OCI-LY7 (cell line): ENCODE results near the gene FANCL. TPM values are rescaled to one million over a fixed set of nuclear protein-coding genes. Genes with fewer than 3 reads are reported as not detected.

Experiments
- Bru-seq: library from RNA; stranded (reverse); fragments of 400-500 nt; gene quantifications from one replicate; lab custom pipeline; 2021; lab: Mats Ljungman, UMichigan
- BruChase-seq, 2 experiments: library from RNA; stranded (reverse); fragments of 400-500 nt; gene quantifications; one replicate each; lab custom pipeline; 2021; lab: Mats Ljungman, UMichigan
- BruUV-seq: library from RNA; stranded (reverse); fragments of 400-500 nt; replicated peaks from 2 replicates; lab custom pipeline; 2021; lab: Mats Ljungman, UMichigan
- CTCF ChIA-PET: fragments of 300-600 bp; sonication (Branson Sonifier 250); formaldehyde crosslinking; loops from one replicate; lab custom pipeline; 2022; ENCODE audit warnings: antibody characterized with exemption; ENCODE audit not compliant: unreplicated experiment; lab: Charles Lee
- POLR2A ChIA-PET: fragments of 300-600 bp; sonication (Branson Sonifier 250); formaldehyde crosslinking; loops from one replicate; lab custom pipeline; 2022; ENCODE audit warnings: antibody characterized with exemption; lab: Charles Lee
- DNase-seq: peaks from one replicate; pipeline ENCODE4 v3.0.0-alpha.2; 2015; ENCODE audit warnings: low spot score
- H2AFZ ChIP-seq: fragments of 200-600 bp; sonication (generic), shearing (Covaris generic); 2 replicates; pipeline ENCODE4 v1.6.1; 2014; ENCODE audit warnings: mild to moderate bottlenecking, antibody characterized with exemption, low read length, moderate library complexity
- H3K27ac ChIP-seq: fragments of 200-600 bp; sonication (generic); 2 replicates; pipeline ENCODE4 v1.5.1; 2014; ENCODE audit warnings: mixed run types, low read depth, mild to moderate bottlenecking, moderate library complexity, low read length, inconsistent platforms; ENCODE audit not compliant: poor library complexity, severe bottlenecking
- H3K36me3 ChIP-seq: fragments of 200-600 bp; sonication (generic); 2 replicates; pipeline ENCODE4 v1.6.1; 2014; ENCODE audit warnings: mild to moderate bottlenecking, antibody characterized with exemption, low read length, moderate library complexity, mixed read lengths; ENCODE audit not compliant: insufficient read depth
- H3K4me1 ChIP-seq: fragments of 200-600 bp; sonication (generic); 2 replicates; pipeline ENCODE4 v1.5.1; 2014; ENCODE audit warnings: mild to moderate bottlenecking, low read length; ENCODE audit not compliant: insufficient read depth, poor library complexity, severe bottlenecking
- H3K4me2 ChIP-seq: fragments of 200-600 bp; sonication (generic); 2 replicates; pipeline ENCODE4 v1.6.1; 2014; ENCODE audit warnings: mild to moderate bottlenecking, low read length
- H3K4me3 ChIP-seq: fragments of 200-600 bp; sonication (generic); 2 replicates; pipeline ENCODE4 v1.5.1; 2014; ENCODE audit warnings: mild to moderate bottlenecking, low read depth, low read length; ENCODE audit not compliant: poor library complexity, severe bottlenecking
- H3K79me2 ChIP-seq: fragments of 200-600 bp; sonication (generic); 2 replicates; pipeline ENCODE4 v1.6.1; 2016; ENCODE audit warnings: low read depth, mild to moderate bottlenecking, low read length, moderate library complexity, mixed read lengths; ENCODE audit not compliant: insufficient read depth
- H3K9me2 ChIP-seq: fragments of 200-600 bp; sonication (generic); 2 replicates; pipeline ENCODE4 v1.6.1; 2016; ENCODE audit warnings: mild to moderate bottlenecking, low read length, mixed read lengths; ENCODE audit not compliant: insufficient read depth
- H3K9me3 ChIP-seq: fragments of 200-600 bp; sonication (generic); 2 replicates; pipeline ENCODE4 v1.6.1; 2014; ENCODE audit warnings: mild to moderate bottlenecking, mixed run types, low read length, mixed read lengths
- H4K20me1 ChIP-seq: fragments of 200-600 bp; sonication (generic); 2 replicates; pipeline ENCODE4 v1.6.1; 2014; ENCODE audit warnings: mild to moderate bottlenecking, antibody characterized with exemption, low read length, moderate library complexity, mixed read lengths; ENCODE audit not compliant: insufficient read depth
- CTCF ChIP-seq: fragments of 200-600 bp; sonication (generic); conservative IDR thresholded peaks from 2 replicates; pipeline ENCODE4 v1.5.1; 2014; ENCODE audit warnings: mild to moderate bottlenecking, antibody characterized with exemption, low read length, moderate library complexity, mixed read lengths
- EZH2phosphoT487 ChIP-seq: fragments of 200-600 bp; sonication (generic); IDR thresholded peaks from 2 replicates; pipeline ENCODE4 v1.6.1; 2018; ENCODE audit warnings: low read depth, borderline replicate concordance, mild to moderate bottlenecking, mixed run types, antibody characterized with exemption, low read length, moderate library complexity, mixed read lengths
- intact Hi-C: fragments of 100-400 bp; cut with micrococcal nuclease; formaldehyde crosslinking; loops from one replicate; pipeline ENCODE4 v1.10.0; 2022; ENCODE audit not compliant: unreplicated experiment
- long read RNA-seq: library from polyadenylated mRNA; stranded (forward); transcript quantifications from one replicate; pipeline ENCODE4 v2.0.0, GENCODE V29; 2022
- total RNA-seq, 2 experiments: library from RNA; depleted of rRNA in 1 of 2; stranded (reverse); fragments of >200 nt in 1 of 2; shearing (Covaris generic) in 1 of 2; gene quantifications; 2 replicates each; pipeline ENCODE4 v1.2.3, GENCODE V29; 2014 to 2022

FANCL gene
- 33.0 and 36.9 TPM in 2 replicates for total RNA-seq (2014; rRNA removed; shearing (Covaris generic))
- 32.8 and 33.9 TPM in 2 replicates for total RNA-seq (2022)
- percentile 84 among the genes with signal in this experiment for Bru-seq, nascent RNA
- BruChase-seq, experiment 1, labeled RNA remaining after a 6-hour chase, result percentile 68 among the genes with signal in this experiment
- BruChase-seq, experiment 2, labeled RNA remaining after a 2-hour chase, result percentile 79 among the genes with signal in this experiment
- long read RNA-seq, transcript FANCL-201 (14 exons, 1,683 nt), result major isoform, 18 of 41 reads
- long read RNA-seq, partial matches to known transcripts, result 3 of 41 reads
- long read RNA-seq, other reads (novel, unspliced or antisense), result 16 of 41 reads

GRCh38 chr2:58240670-58241545 lies at the start of gene FANCL:
FANCL (minus strand) TSS chr2:58241325; CDS start chr2:58241313, 12 bp downstream.
- Histone ChIP-seq H3K4me1 (peaks cover 32% of the 10 kb centered on the region), H3K9me2 (no peaks in the 10 kb centered on the region), H3K4me2 (peak within 1 kb of the TSS; percentile 82), H4K20me1 (0 out of 2 replicates have a peak, but pooled peaks cover 12% of the 10 kb centered on the region), H3K27ac (peak within 1 kb of the TSS; percentile 83), H3K79me2 (peaks cover 48% of the 10 kb centered on the region; the same call in 1 of the 2 replicates), H3K4me3 (peak within 1 kb of the TSS; percentile 77), H3K36me3 (no peaks in the 10 kb centered on the region), H2AFZ (peak within 1 kb of the TSS; percentile 95), H3K9me3 (no peaks in the 10 kb centered on the region)
- no TSS peak for BruUV-seq
- TF ChIP-seq CTCF (no peak), EZH2phosphoT487 (no peak)
- intact Hi-C loops, result loop anchor here (1.0 kb wide), 1 partner anchor 195 kb away; the partner anchor contains the start of gene VRK2
- DNase-seq, result peak; percentile 90
- ChIA-PET CTCF (no interaction called here), POLR2A (interaction anchor here (0.6 to 1.0 kb wide), 3 partner anchors 14 to 182 kb away, joined by 3 to 5 read pairs (median 3); no protein-coding TSS in a partner anchor)

GRCh38 chr2:58289029-58289428 lies 47.9 kb upstream of the FANCL start:
- no peak for DNase-seq
- Histone ChIP-seq H3K36me3 (no peaks in the 10 kb centered on the region), H3K4me2 (no peak overlapping the region), H3K27ac (no peak overlapping the region), H3K79me2 (no peaks in the 10 kb centered on the region), H2AFZ (no peak overlapping the region), H3K4me1 (no peaks in the 10 kb centered on the region), H3K9me3 (no peaks in the 10 kb centered on the region), H4K20me1 (no peaks in the 10 kb centered on the region), H3K9me2 (no peaks in the 10 kb centered on the region), H3K4me3 (no peak overlapping the region)
- TF ChIP-seq CTCF, result no peak
- TF ChIP-seq EZH2phosphoT487, result no peak
- CTCF ChIA-PET, result no interaction called here
- intact Hi-C loops, result no loop called here
- no TSS peak for BruUV-seq
- POLR2A ChIA-PET, result no interaction called here
